Type B pancreatic cell (in vitro differentiated cells): Measurements from ENCODE around the gene ZMYND8. TPM values are rescaled to one million over a fixed set of nuclear protein-coding genes. Genes with fewer than 3 reads are reported as not detected.
"Not testable (repeated sequence)": the region's sequence is repeated elsewhere in the genome, so short reads cannot be mapped to it uniquely, and the experiment has no call there.

Experiments used
- DNase-seq: peaks from one replicate; pipeline ENCODE4 v3.0.0; 2021; ENCODE audit warnings: mixed read lengths; ENCODE audit not compliant: unreplicated experiment; ENCODE audit errors: extremely low spot score
- H3K27ac Mint-ChIP-seq: 2 replicates; pipeline ENCODE4 v1.8.0; 2021; ENCODE audit warnings: mild to moderate bottlenecking, mixed read lengths
- H3K27me3 Mint-ChIP-seq: 2 replicates; pipeline ENCODE4 v1.8.0; 2021; ENCODE audit warnings: mixed read lengths
- H3K36me3 Mint-ChIP-seq: 2 replicates; pipeline ENCODE4 v1.8.0; 2021; ENCODE audit warnings: mixed read lengths
- H3K4me1 Mint-ChIP-seq: one replicate; pipeline ENCODE4 v1.8.0; 2021; ENCODE audit warnings: mixed read lengths; ENCODE audit not compliant: unreplicated experiment
- H3K4me3 Mint-ChIP-seq: 2 replicates; pipeline ENCODE4 v1.8.0; 2021; ENCODE audit warnings: mild to moderate bottlenecking, mixed read lengths
- H3K9me3 Mint-ChIP-seq: 2 replicates; pipeline ENCODE4 v1.8.0; 2021; ENCODE audit warnings: mixed read lengths
- CTCF ChIP-seq: fragments of 200-600 bp; sonication (generic); conservative IDR thresholded peaks from 2 replicates; pipeline ENCODE4 v1.5.0; 2021; ENCODE audit warnings: antibody characterized with exemption, mild to moderate bottlenecking
- total RNA-seq: library from RNA; stranded (reverse); gene quantifications from 2 replicates; pipeline ENCODE4 v1.2.1, GENCODE V29; 2021; ENCODE audit warnings: low replicate concordance

ZMYND8 gene
- total RNA-seq, 1 donor from 2014 or later = 58.9 TPM

GRCh38 chr20:47267621-47268020 is 88.9 kb downstream of the ZMYND8 start:
- H3K27ac Mint-ChIP-seq = peak overlapping the region; percentile 36

GRCh38 chr20:47266847-47267515 is 89.5 kb downstream of the ZMYND8 start:
- no peak overlapping the region for H3K27ac Mint-ChIP-seq
- TF ChIP-seq CTCF = no peak
- DNase-seq = no peak
- peaks cover 18% of the 10 kb centered on the region for H3K36me3 Mint-ChIP-seq
- no peaks in the 10 kb centered on the region for H3K9me3 Mint-ChIP-seq
- H3K27me3 Mint-ChIP-seq = no peaks in the 10 kb centered on the region
- peaks cover 14% of the 10 kb centered on the region for H3K4me1 Mint-ChIP-seq
- no peak overlapping the region for H3K4me3 Mint-ChIP-seq

More at GRCh38 chr20:47267621-47268020, 88.9 kb downstream of the ZMYND8 start:
- TF ChIP-seq CTCF = no peak
- DNase-seq = no peak
- H3K36me3 Mint-ChIP-seq = peaks cover 18% of the 10 kb centered on the region
- H3K27me3 Mint-ChIP-seq = no peaks in the 10 kb centered on the region
- no peaks in the 10 kb centered on the region for H3K9me3 Mint-ChIP-seq
- peaks cover 16% of the 10 kb centered on the region for H3K4me1 Mint-ChIP-seq
- no peak overlapping the region for H3K4me3 Mint-ChIP-seq

- Mint-ChIP-seq H3K27ac (no peak overlapping the region), H3K4me1 (peaks cover 14% of the 10 kb centered on the region), H3K9me3 (no peaks in the 10 kb centered on the region), H3K4me3 (no peak overlapping the region), H3K36me3 (peaks cover 24% of the 10 kb centered on the region), H3K27me3 (no peaks in the 10 kb centered on the region)
- no peak for DNase-seq
- TF ChIP-seq CTCF = no peak
Observed at GRCh38 chr20:47265984-47266383, 90.5 kb downstream of the ZMYND8 start.

- H3K27me3 Mint-ChIP-seq = no peaks in the 10 kb centered on the region
- H3K36me3 Mint-ChIP-seq = peaks cover 29% of the 10 kb centered on the region
- H3K4me3 Mint-ChIP-seq = no peak overlapping the region
- no peak for DNase-seq
- no peak overlapping the region for H3K27ac Mint-ChIP-seq
- H3K4me1 Mint-ChIP-seq = peaks cover 18% of the 10 kb centered on the region
- H3K9me3 Mint-ChIP-seq = no peaks in the 10 kb centered on the region
- TF ChIP-seq CTCF = no peak
Observed at GRCh38 chr20:47265214-47265613, 91.3 kb downstream of the ZMYND8 start.

- H3K27me3 Mint-ChIP-seq, H3K27ac Mint-ChIP-seq, DNase-seq, H3K4me3 Mint-ChIP-seq, H3K9me3 Mint-ChIP-seq: not testable (repeated sequence)
- Mint-ChIP-seq H3K36me3 (peaks cover 36% of the 10 kb centered on the region), H3K4me1 (peaks cover 23% of the 10 kb centered on the region)
Observed at GRCh38 chr20:47264137-47264769, 92.2 kb downstream of the ZMYND8 start.

- Mint-ChIP-seq H3K27me3 (no peaks in the 10 kb centered on the region), H3K4me1 (peaks cover 29% of the 10 kb centered on the region), H3K36me3 (peaks cover 40% of the 10 kb centered on the region), H3K27ac (no peak overlapping the region), H3K9me3 (no peaks in the 10 kb centered on the region), H3K4me3 (no peak overlapping the region)
- no peak for DNase-seq
- no peak for TF ChIP-seq CTCF
Observed at GRCh38 chr20:47263465-47264084, 92.9 kb downstream of the ZMYND8 start.
